ENCODE results near the gene GIMAP2.

Gene GIMAP2

GRCh38 chr7:150735596-150736358 is 50.3 kb downstream of the GIMAP2 start:
- no peak for DNase-seq

GRCh38 chr7:150736864-150737263 is 51.4 kb downstream of the GIMAP2 start:
- no peak for DNase-seq

DNA sequence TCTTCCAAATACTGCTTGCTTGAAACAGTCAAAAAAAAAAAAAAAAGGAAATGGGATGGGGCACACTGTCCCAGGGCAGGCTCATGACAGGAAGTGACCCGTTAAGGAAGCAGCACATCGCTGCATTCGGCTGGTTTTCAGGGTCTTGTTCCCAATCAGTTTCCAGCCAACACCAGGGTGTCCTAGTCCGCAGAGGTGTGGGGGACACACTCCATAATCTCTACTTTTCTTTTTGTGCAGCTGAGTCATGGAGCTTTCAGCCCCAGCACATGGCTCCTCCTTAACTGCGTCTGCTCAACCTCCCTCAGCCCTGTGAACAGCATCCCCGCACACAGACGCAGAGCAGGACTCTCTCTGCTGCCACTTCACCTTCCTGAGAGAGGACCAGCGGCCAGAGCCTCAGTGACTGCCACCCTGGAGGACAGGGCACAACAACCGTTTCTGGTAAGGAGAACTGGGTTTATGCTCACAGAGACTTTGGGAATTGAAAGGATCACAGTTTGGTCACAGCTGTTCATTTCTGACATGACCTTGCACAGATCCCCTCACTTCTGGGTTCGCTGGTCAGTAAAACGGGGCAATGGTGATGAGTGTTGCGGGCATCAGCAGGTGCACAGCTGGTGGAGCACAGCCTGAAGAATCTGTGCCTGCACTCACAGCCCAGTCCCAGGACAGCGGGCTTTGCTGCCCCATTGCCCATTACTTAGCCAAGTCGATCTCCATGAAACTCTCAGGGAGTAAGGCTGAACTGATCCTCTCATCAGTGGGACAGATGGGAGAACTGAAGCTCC is 52.0 kb downstream of the GIMAP2 start, which contains the start of gene GIMAP5:
Gene GIMAP5, plus strand, starts transcription at position 154 of the 791 bp plus-strand sequence. CDS start 3,467 bp downstream, outside the sequence.
- DNase-seq, result no peak

DNA sequence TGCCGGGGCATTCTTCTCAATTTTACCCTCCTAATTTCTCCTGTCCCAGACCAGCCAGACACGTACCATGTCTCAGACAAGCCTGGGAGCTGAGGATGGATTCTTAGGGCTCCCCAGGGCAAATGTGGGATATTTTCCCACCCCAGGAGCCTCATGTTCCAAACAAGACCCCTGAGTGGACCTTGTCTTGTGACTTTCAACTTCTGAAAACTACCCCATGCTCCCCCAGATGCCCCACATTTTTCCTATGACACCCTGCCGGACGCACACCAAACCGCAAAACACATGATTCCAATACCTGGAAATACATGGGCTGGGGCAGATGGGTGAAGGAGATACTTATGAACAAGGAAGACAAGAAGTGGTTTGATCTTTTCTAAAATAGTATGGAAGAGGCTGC is 52.6 kb downstream of the GIMAP2 start:
- no peak for DNase-seq

DNA sequence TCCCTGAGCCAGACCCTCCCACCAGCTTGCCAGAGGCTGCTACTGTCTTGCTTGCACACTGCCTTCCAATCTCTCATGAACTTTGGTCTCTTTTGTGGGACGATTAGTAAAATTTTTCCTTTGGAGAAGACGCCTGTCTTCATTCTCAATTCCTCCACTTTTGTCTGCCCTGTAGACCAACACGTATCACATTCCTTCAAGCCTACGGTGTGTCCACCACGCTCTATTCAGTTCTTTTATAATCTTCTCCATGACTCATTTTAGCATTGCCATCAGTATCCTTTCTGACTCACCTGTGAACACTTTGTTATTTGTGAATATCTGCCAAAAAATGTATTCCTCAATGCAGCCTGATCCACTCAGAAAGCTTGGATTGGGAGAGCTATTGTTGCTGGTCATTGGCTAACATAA is 53.1 kb downstream of the GIMAP2 start:
- no peak for DNase-seq

DNA sequence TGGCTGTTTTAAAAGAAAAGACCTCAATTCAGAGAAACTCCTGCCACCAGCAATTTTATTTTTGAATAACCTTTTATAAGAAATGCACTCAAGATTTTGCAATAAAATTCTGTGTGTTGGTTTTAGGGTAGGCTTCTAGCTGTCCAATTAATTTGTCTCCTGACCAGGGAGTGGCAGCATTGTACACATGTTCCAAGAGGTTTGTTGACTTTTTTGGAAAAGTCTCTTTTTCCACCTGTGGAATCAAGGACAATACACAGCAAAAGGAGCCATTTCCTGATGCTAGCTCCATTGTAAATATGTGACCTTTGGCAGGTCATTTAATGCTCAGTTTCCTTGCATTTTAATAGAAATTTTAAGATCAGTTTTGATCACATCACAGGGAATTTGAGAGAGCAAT is 53.5 kb downstream of the GIMAP2 start:
- DNase-seq, result no peak

DNA sequence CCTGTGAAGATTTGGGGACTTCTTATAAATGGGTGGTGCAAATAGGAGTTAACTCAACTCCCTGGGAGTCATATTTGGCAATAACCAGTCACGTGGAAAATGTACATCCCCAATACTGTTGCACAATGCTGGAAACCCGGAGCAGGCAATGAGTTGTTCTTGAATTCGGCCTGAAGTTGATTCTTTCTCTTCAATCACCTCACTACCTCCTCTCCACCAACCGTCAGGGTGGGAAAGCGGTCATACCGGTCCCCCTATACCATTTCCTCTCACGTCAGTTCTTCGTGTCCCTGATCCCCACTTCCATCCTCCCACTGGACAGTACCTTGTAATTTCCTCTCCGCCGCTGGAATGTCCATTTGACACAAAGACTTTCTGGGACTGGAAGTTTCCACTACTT is 54.5 kb downstream of the GIMAP2 start:
- no peak for DNase-seq

- no peak for DNase-seq
These were observed 56.9 kb downstream of the GIMAP2 start for GRCh38 chr7:150742286-150742968.

Data from NCI-H1930 (cell line).